Measurements from ENCODE around the gene DDC. TPM values are rescaled to one million over a fixed set of nuclear protein-coding genes. Genes with fewer than 3 reads are reported as not detected.

DDC gene
- total RNA-seq, 1 experiment from 2014 or later, result not detected

GRCh38 chr7:50416527-50417182 lies 148.6 kb downstream of the DDC start:
- no peak for DNase-seq (ENCODE audit: low read depth)

DNA sequence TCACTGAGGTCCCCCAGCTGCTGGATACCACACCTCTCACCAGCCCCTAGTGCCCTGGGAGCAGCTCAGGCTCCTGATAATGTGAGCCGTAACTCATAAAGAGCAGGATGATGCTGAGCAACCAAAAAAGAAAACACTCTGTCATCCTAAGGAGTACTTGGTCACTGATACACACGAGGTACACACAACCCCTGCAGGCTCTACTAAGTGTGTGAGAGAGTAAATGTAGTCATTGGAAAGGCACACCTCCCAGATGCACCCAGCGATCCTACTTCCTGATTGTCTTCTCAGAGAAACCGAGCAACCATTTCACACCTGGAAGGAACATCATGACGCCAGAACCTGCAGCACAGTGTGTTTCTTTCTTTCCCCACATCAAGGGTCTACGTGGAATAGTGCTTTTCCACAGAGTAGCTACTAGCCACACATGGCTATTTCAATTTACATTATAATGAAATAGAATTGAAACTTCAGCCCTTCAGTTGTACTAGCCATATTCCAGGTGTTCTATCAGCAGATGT lies 149.3 kb downstream of the DDC start:
- no peak for DNase-seq (ENCODE audit: low read depth)

DNA sequence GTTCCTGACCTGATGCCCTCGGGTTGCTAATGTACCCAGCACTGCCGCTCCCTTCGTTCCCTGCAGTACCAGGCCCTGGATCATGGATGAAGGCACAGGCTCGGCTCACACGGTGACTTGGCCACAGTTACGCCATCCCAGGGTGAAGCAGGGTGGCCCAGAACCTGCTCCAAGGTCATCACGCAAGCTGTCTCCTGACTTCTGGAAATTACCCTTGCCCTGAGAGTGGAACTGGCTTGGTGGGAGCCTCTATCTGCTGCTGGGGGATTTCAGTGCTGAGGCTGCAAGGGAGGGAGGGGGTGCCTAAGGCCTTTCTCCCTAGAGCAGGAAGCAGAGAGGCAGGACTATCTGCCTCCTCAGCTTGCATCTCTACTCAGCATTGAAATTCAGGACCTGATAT lies 151.6 kb downstream of the DDC start:
- no peak for DNase-seq (ENCODE audit: low read depth)

- no peak for DNase-seq (ENCODE audit: low read depth)
These were observed 152.2 kb downstream of the DDC start for GRCh38 chr7:50412973-50413372.

DNA sequence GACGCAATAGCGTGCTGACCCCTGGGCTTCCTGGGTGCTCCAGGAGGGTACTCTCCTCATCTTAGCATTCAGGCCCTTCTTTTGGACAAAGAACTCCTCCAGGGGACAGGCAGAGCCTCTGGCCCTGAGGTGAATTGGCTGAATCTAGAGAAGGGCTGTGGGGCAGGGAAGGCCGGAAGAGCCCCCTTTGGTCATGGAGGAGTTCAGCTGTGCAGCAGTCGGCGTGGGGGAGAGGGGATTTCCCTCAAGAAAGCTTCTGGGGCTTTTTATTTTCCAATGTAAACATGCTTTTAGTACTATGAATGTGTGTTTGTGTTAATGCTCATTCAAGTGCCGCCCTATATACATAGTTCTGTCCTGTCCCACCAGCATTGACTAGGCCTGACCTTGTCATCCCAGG lies 153.9 kb downstream of the DDC start:
- no peak for DNase-seq (ENCODE audit: low read depth)

DNA sequence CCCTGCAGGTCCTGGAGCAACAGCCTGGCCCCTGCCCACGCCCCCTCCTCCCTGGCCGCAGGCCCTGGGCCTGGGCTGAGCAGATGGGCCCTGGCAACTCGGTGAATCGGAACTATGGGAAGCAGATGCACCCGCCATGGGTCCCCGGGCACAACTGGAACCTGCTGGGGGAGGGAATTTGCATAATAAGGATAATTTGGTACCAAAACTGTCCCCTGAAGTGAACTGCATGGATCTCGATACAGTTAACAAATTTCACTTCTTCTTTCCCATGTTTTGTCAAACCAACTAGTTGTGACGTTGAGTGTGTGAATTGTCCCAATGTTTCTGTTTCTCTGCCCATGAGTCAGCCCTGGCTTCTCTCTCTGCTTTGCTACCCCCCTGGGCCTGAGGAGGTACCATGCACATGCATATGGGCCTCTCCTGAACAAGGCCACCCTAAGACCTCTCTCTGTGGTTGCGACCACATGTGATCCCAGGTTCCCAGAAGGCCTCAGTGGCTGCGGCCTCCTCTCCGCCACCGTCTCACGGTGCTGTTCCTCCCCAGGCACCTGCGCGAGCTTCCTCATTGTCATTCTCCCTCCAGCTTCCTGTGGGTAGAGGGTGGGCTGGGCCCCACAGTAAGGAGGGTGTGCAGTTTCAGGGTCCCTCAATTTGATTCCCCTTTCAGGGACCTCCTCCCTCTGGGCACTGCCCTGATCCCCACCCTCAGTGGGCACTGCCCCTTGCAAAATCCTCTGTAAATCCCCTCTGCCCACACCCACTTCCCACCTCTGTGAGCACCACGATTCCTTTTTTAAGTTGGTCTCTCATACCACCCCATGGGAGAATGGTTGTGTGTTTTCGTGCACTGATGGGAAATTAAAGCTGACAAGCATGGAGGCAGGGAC lies 155.1 kb downstream of the DDC start:
- DNase-seq (ENCODE audit: low read depth), result no peak

Other genes with a start within 250 kb of the DDC start
- gene FIGNL1, start 115.1 kb downstream of the DDC start, total RNA-seq (2014; rRNA removed; shearing (Covaris generic)), result 66.0 and 77.2 TPM in 2 replicates
- gene GRB10, start 217.5 kb upstream of the DDC start, total RNA-seq (2014; rRNA removed; shearing (Covaris generic)), result 66.3 and 78.2 TPM in 2 replicates